Measurements from ENCODE around the gene IFT81. TPM values are rescaled to one million over a fixed set of nuclear protein-coding genes. Genes with fewer than 3 reads are reported as not detected.

The IFT81 gene
- total RNA-seq, 1 donor, result 18.5 TPM

DNA sequence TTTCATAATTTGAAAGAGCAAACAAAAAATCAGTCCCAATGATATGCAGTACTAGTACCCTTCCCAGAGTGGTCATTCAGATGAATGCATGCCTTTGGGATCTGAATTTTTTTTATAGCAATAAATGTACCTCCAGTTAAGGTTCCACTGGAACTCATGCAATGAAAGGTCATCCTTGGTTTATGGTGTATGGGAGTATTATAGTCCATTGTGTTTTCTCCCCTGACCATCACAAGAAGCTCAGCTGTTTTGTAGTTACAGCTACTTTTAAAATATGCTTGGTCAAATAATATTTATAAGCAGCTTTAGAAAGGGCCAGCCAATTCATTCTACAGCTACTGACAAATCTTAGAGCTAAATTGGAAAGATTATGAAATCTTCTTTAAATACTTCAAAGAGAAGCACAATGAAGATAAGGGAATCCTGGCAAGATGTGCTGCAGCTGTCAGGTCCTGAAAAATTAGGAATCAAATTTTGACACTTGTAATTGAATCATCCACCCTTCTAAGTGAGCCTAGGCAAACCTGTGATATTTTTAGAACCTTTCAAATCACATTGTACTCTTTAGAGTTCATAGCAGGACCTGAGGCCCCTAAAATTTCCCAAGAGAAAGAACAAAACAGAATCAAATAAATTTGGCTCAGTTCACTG, 46.5 kb downstream of the IFT81 start:
- no peaks in the 10 kb centered on the region for H3K4me1 ChIP-seq (ENCODE audit: insufficient read depth, low read length)
- H3K79me2 ChIP-seq (ENCODE audit: insufficient read depth, low read length), result no peaks in the 10 kb centered on the region
- H3K4me3 ChIP-seq (ENCODE audit: insufficient read depth, low read length), result no peak overlapping the region
- H3K4me2 ChIP-seq (ENCODE audit: insufficient read depth, low read length), result no peak overlapping the region
- TF ChIP-seq, protein P1, sequence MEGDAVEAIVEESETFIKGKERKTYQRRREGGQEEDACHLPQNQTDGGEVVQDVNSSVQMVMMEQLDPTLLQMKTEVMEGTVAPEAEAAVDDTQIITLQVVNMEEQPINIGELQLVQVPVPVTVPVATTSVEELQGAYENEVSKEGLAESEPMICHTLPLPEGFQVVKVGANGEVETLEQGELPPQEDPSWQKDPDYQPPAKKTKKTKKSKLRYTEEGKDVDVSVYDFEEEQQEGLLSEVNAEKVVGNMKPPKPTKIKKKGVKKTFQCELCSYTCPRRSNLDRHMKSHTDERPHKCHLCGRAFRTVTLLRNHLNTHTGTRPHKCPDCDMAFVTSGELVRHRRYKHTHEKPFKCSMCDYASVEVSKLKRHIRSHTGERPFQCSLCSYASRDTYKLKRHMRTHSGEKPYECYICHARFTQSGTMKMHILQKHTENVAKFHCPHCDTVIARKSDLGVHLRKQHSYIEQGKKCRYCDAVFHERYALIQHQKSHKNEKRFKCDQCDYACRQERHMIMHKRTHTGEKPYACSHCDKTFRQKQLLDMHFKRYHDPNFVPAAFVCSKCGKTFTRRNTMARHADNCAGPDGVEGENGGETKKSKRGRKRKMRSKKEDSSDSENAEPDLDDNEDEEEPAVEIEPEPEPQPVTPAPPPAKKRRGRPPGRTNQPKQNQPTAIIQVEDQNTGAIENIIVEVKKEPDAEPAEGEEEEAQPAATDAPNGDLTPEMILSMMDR (IDR thresholded peaks at IDR 0.05; ENCODE audit: extremely low read depth, low read depth, low read length), result no peak
- peak; percentile 11 for DNase-seq (ENCODE audit: insufficient read length, low spot score, missing footprints)
- H3K36me3 ChIP-seq (ENCODE audit: insufficient read depth, low read length), result peaks cover 6% of the 10 kb centered on the region
- no peaks in the 10 kb centered on the region for H3K9me3 ChIP-seq (ENCODE audit: low read depth, low read length)
- no peak overlapping the region for H2AFZ ChIP-seq (ENCODE audit: low read length)
- H3K27me3 ChIP-seq (ENCODE audit: insufficient read depth, low read length), result no peaks in the 10 kb centered on the region
- no peak overlapping the region for H3K27ac ChIP-seq (ENCODE audit: low read depth, low read length)
- no peaks in the 10 kb centered on the region for H4K20me1 ChIP-seq (ENCODE audit: insufficient read depth, low read length)

DNA sequence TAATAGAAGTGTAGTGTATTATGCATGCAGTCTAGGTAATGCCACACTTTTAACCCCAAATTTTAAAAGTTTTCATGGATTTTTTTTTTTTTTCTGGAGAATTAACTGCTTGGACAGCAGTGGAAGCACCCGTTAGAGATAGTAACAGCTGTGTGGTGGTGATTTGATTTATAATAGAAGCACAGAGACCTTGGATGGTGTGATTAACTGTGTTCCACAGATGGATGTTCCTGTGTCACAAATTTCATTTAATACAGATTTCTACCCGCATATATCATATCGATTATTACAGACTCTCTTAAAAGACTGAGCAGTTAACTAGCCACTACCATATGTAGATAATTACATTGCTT, 47.0 kb downstream of the IFT81 start:
- DNase-seq (ENCODE audit: insufficient read length, low spot score, missing footprints), result no peak
- TF ChIP-seq, protein P1 (IDR thresholded peaks at IDR 0.05; ENCODE audit: extremely low read depth, low read depth, low read length), result no peak
- H3K79me2 ChIP-seq (ENCODE audit: insufficient read depth, low read length), result no peaks in the 10 kb centered on the region
- H2AFZ ChIP-seq (ENCODE audit: low read length), result no peak overlapping the region
- H4K20me1 ChIP-seq (ENCODE audit: insufficient read depth, low read length), result no peaks in the 10 kb centered on the region
- peaks cover 2% of the 10 kb centered on the region for H3K4me1 ChIP-seq (ENCODE audit: insufficient read depth, low read length)
- H3K9me3 ChIP-seq (ENCODE audit: low read depth, low read length), result no peaks in the 10 kb centered on the region
- H3K27me3 ChIP-seq (ENCODE audit: insufficient read depth, low read length), result no peaks in the 10 kb centered on the region
- H3K4me2 ChIP-seq (ENCODE audit: insufficient read depth, low read length), result no peak overlapping the region
- peaks cover 6% of the 10 kb centered on the region for H3K36me3 ChIP-seq (ENCODE audit: insufficient read depth, low read length)
- no peak overlapping the region for H3K4me3 ChIP-seq (ENCODE audit: insufficient read depth, low read length)
- no peak overlapping the region for H3K27ac ChIP-seq (ENCODE audit: low read depth, low read length)

DNA sequence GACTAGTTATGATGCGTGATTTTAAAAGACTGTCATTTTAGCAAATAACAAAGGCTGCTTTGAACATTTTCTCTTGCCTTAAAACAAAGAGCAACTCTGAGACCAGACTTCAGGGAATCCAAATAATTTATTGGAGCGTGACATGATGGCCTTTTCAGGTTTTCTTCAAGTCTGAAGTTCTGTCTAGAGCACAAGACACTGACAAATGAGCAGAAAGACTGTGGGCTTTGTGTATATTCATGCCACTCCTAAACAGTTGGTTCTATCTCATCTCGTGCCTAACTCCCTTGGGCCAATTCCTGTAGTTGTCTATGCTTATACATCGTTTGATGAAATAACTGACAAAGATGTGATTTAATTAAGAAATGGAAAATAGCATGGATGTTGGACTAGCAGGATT, 47.5 kb downstream of the IFT81 start:
- Histone ChIP-seq H3K27ac (ENCODE audit: low read depth, low read length) (no peak overlapping the region), H2AFZ (ENCODE audit: low read length) (no peak overlapping the region)

DNA sequence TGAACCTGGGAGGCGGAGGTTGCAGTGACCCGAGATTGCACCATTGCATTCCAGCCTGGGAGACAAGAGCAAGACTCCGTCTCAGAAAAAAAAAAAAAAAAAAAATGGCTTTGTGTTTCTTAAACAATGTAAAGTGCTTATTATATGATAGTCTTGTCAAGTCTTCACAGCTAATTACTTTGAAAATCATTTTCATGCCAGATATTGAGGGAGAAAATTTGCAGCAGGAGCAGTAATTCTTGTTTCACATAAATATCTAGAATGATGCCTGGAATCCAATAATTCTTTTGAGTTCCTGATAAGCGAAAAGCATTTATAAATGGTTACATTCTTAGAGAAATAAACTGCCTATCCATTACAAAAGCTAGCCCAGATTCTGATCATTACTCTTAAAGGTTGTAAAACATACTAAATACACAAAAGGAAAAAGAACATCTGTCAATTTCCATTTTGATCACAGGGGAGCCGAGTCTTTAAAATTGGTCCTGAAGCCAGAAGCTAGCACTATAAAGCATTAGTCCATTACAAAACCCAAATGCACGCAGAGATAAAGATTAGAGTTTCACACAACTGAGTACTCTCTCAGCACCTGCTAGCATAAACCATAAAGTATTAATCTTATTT, 50.3 kb downstream of the IFT81 start:
- H3K4me2 ChIP-seq (ENCODE audit: insufficient read depth, low read length), result no peak overlapping the region
- H3K4me3 ChIP-seq (ENCODE audit: insufficient read depth, low read length), result no peak overlapping the region

More for the DNA sequence above, 47.5 kb downstream of the IFT81 start:
- TF ChIP-seq, protein P1 (IDR thresholded peaks at IDR 0.05; ENCODE audit: extremely low read depth, low read depth, low read length), result no peak
- peaks cover 4% of the 10 kb centered on the region for H3K4me1 ChIP-seq (ENCODE audit: insufficient read depth, low read length)
- H3K9me3 ChIP-seq (ENCODE audit: low read depth, low read length), result no peaks in the 10 kb centered on the region
- no peak overlapping the region for H3K4me2 ChIP-seq (ENCODE audit: insufficient read depth, low read length)
- no peak overlapping the region for H3K4me3 ChIP-seq (ENCODE audit: insufficient read depth, low read length)
- no peaks in the 10 kb centered on the region for H4K20me1 ChIP-seq (ENCODE audit: insufficient read depth, low read length)
- DNase-seq (ENCODE audit: insufficient read length, low spot score, missing footprints), result no peak
- H3K79me2 ChIP-seq (ENCODE audit: insufficient read depth, low read length), result no peaks in the 10 kb centered on the region
- peaks cover 6% of the 10 kb centered on the region for H3K36me3 ChIP-seq (ENCODE audit: insufficient read depth, low read length)
- H3K27me3 ChIP-seq (ENCODE audit: insufficient read depth, low read length), result no peaks in the 10 kb centered on the region

More for the DNA sequence above, 50.3 kb downstream of the IFT81 start:
- TF ChIP-seq, protein P1 (IDR thresholded peaks at IDR 0.05; ENCODE audit: extremely low read depth, low read depth, low read length), result no peak
- peaks cover 16% of the 10 kb centered on the region for H3K4me1 ChIP-seq (ENCODE audit: insufficient read depth, low read length)
- DNase-seq (ENCODE audit: insufficient read length, low spot score, missing footprints), result peak; percentile 15
- H3K27me3 ChIP-seq (ENCODE audit: insufficient read depth, low read length), result no peaks in the 10 kb centered on the region
- H3K27ac ChIP-seq (ENCODE audit: low read depth, low read length), result no peak overlapping the region
- H3K36me3 ChIP-seq (ENCODE audit: insufficient read depth, low read length), result no peaks in the 10 kb centered on the region
- no peaks in the 10 kb centered on the region for H4K20me1 ChIP-seq (ENCODE audit: insufficient read depth, low read length)
- no peaks in the 10 kb centered on the region for H3K9me3 ChIP-seq (ENCODE audit: low read depth, low read length)
- no peaks in the 10 kb centered on the region for H3K79me2 ChIP-seq (ENCODE audit: insufficient read depth, low read length)
- H2AFZ ChIP-seq (ENCODE audit: low read length), result no peak overlapping the region
